Mesenchymal stem cell (in vitro differentiated cells and primary cell): ENCODE measurements around the gene MAGEA1.

ENCODE experiments used
- DNase-seq: peaks from one replicate; pipeline ENCODE4 v3.0.0-alpha.2; 2013
- H2AFZ ChIP-seq: one replicate; pipeline ENCODE4 v1.6.1; 2013; ENCODE audit warnings: low read depth, mild to moderate bottlenecking, control low read depth, inconsistent platforms, low read length, moderate library complexity
- H2AK5ac ChIP-seq: 2 replicates; pipeline ENCODE4 v1.6.1; 2013; ENCODE audit warnings: low read length, moderate library complexity, mild to moderate bottlenecking, inconsistent platforms; ENCODE audit not compliant: severe bottlenecking
- H2BK120ac ChIP-seq: one replicate; pipeline ENCODE4 v1.6.1; 2013; ENCODE audit warnings: low read depth, mild to moderate bottlenecking, inconsistent platforms, low read length, moderate library complexity
- H2BK12ac ChIP-seq, 2 experiments: one replicate each; pipeline ENCODE4 v1.6.1; 2013; ENCODE audit warnings: inconsistent platforms in 2 of 2, low read length in 2 of 2, mild to moderate bottlenecking in 2 of 2, moderate library complexity in 2 of 2, control low read depth in 1 of 2
- H2BK15ac ChIP-seq: one replicate; pipeline ENCODE4 v1.6.1; 2013; ENCODE audit warnings: mild to moderate bottlenecking, low read depth, inconsistent platforms; ENCODE audit not compliant: poor library complexity, severe bottlenecking
- H2BK5ac ChIP-seq: 2 replicates; pipeline ENCODE4 v1.6.1; 2013; ENCODE audit warnings: low read depth, mild to moderate bottlenecking, low read length, control low read depth, inconsistent platforms; ENCODE audit not compliant: poor library complexity, severe bottlenecking
- H3K14ac ChIP-seq, 2 experiments: one replicate each; pipeline ENCODE4 v1.6.1; 2013; ENCODE audit warnings: inconsistent platforms in 2 of 2, low read length in 2 of 2, control low read depth in 1 of 2, mild to moderate bottlenecking in 1 of 2, moderate library complexity in 1 of 2
- H3K18ac ChIP-seq, 2 experiments: one replicate each; pipeline ENCODE4 v1.6.1; 2013; ENCODE audit warnings: inconsistent platforms in 2 of 2, low read length in 2 of 2, control low read depth in 1 of 2, low read depth in 1 of 2, mild to moderate bottlenecking in 1 of 2
- H3K23ac ChIP-seq, 2 experiments: one replicate each; pipeline ENCODE4 v1.6.1; 2013; ENCODE audit warnings: inconsistent platforms in 2 of 2, low read length in 2 of 2, mild to moderate bottlenecking in 2 of 2, moderate library complexity in 2 of 2, control low read depth in 1 of 2
- H3K27ac ChIP-seq: 2 replicates; pipeline ENCODE4 v1.5.1; 2013; ENCODE audit warnings: mild to moderate bottlenecking, moderate library complexity, low read length, control low read depth, inconsistent platforms; ENCODE audit not compliant: poor library complexity, severe bottlenecking
- H3K27me3 ChIP-seq, 2 experiments: 2 replicates each; pipeline versions ENCODE4 v1.6.1 to v1.7.0; 2013; ENCODE audit warnings: low read length in 2 of 2, mild to moderate bottlenecking in 2 of 2, moderate library complexity in 2 of 2, control low read depth in 1 of 2, inconsistent platforms in 1 of 2; ENCODE audit not compliant: control insufficient read depth in 1 of 2, insufficient read depth in 1 of 2
- H3K36me3 ChIP-seq, 2 experiments: 2 replicates each; pipeline versions ENCODE4 v1.6.1 to v1.7.0; 2013; ENCODE audit warnings: low read length in 2 of 2, control low read depth in 1 of 2, inconsistent platforms in 1 of 2, low read depth in 1 of 2, mild to moderate bottlenecking in 1 of 2; ENCODE audit not compliant: insufficient read depth in 2 of 2, control insufficient read depth in 1 of 2
- H3K4ac ChIP-seq, 2 experiments: one replicate each; pipeline ENCODE4 v1.6.1; 2013; ENCODE audit warnings: inconsistent platforms in 2 of 2, low read length in 2 of 2, mild to moderate bottlenecking in 2 of 2, moderate library complexity in 2 of 2, control low read depth in 1 of 2, low read depth in 1 of 2
- H3K4me1 ChIP-seq: 2 replicates; pipeline ENCODE4 v1.6.1; 2013; ENCODE audit warnings: low read depth, low read length, control low read depth; ENCODE audit not compliant: control insufficient read depth, insufficient read depth
- H3K4me2 ChIP-seq: 2 replicates; pipeline ENCODE4 v1.6.1; 2013; ENCODE audit warnings: low read length, mild to moderate bottlenecking, inconsistent platforms; ENCODE audit not compliant: poor library complexity, severe bottlenecking
- H3K4me3 ChIP-seq, 2 experiments: 2 replicates each; pipeline versions ENCODE4 v1.5.1 to v1.7.0; 2013; ENCODE audit warnings: low read length in 2 of 2, mild to moderate bottlenecking in 2 of 2, control low read depth in 1 of 2, low read depth in 1 of 2; ENCODE audit not compliant: insufficient read depth in 1 of 2
- H3K79me1 ChIP-seq: replicated peaks from 2 replicates; pipeline ENCODE4 v1.6.1; 2013; ENCODE audit warnings: mild to moderate bottlenecking, control low read depth, low read length, inconsistent platforms; ENCODE audit not compliant: poor library complexity, severe bottlenecking
- H3K9ac ChIP-seq: 2 replicates; pipeline ENCODE4 v1.7.0; 2013; ENCODE audit warnings: mild to moderate bottlenecking, low read length, moderate library complexity
- H3K9me3 ChIP-seq: 2 replicates; pipeline ENCODE4 v1.7.0; 2013; ENCODE audit warnings: mild to moderate bottlenecking, low read length; ENCODE audit not compliant: control insufficient read depth
- H4K8ac ChIP-seq: one replicate; pipeline ENCODE4 v1.6.1; 2013; ENCODE audit warnings: inconsistent platforms, mild to moderate bottlenecking, low read length, moderate library complexity
- H4K91ac ChIP-seq: one replicate; pipeline ENCODE4 v1.6.1; 2013; ENCODE audit warnings: mild to moderate bottlenecking, low read length, inconsistent platforms
- WGBS: methylation state at CpG from one replicate; pipeline ENCODE4 v1.1.7; 2013; ENCODE audit warnings: mixed read lengths; 5-methylcytosine and 5-hydroxymethylcytosine counted together

The MAGEA1 gene

DNA sequence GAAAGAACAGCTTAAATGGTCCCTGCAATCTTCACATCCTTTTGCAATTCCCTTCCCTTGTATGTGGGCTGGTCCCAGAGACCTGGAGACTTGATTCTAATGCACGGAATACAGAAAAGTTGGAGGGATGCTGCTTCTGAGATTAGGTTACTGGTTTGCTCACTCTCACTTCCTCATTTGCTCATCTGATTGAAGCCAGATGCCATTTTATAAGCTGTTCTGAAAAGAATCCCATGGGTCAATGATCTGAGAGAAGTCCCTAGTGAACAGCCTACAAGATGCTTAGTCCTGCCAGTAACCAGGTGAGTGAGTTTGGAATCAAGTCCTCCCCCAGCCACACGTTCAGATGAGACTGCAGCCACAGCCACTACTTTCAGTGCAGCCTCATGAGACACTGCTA is 35.9 kb downstream of the MAGEA1 start:
- H2BK12ac ChIP-seq: no peak overlapping the region
- H4K8ac ChIP-seq: no peak overlapping the region
- no peaks in the 10 kb centered on the region for H3K36me3 ChIP-seq
- no peak overlapping the region for H2BK15ac ChIP-seq
- H3K27me3 ChIP-seq: peaks cover 0 to 71% of the 10 kb centered on the region in 2 experiments
- no peak overlapping the region for H3K23ac ChIP-seq
- H3K27ac ChIP-seq: no peak overlapping the region
- no peak overlapping the region for H3K4me3 ChIP-seq
- no peak overlapping the region for H3K4ac ChIP-seq
- H2AK5ac ChIP-seq: no peak overlapping the region
- H2BK120ac ChIP-seq: no peak overlapping the region
- H2BK5ac ChIP-seq: no peak overlapping the region
- no peak overlapping the region for H3K18ac ChIP-seq
- no peak overlapping the region for H3K4me2 ChIP-seq
- H3K79me1 ChIP-seq: no peaks in the 10 kb centered on the region
- H3K14ac ChIP-seq: no peak overlapping the region
- H3K9ac ChIP-seq: no peak overlapping the region
- H3K9me3 ChIP-seq: peaks cover 24% of the 10 kb centered on the region
- H4K91ac ChIP-seq: no peak overlapping the region
- H2AFZ ChIP-seq: no peak overlapping the region
- DNase-seq: no peak
- H3K4me1 ChIP-seq: no peaks in the 10 kb centered on the region
- 50% methylated on average over 1 of the region's 2 CpGs for WGBS

DNA sequence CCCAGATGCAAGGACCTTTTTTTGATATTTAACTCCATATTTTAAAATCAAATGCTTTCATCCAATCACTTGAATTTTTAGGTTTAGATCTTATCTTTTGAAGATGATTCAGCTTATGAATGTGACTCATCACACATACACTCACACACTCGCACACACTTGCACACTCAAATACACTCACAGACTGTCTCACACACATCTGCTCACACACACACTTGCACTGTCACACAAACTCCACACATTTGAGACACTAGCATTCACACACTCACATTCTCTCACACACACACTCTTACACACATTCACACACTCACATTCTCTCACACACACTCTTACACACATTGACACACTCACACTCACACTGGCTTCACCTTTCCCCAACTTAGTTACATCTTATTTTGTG is 37.8 kb downstream of the MAGEA1 start:
- peaks cover 0 to 84% of the 10 kb centered on the region in 2 experiments for H3K27me3 ChIP-seq
- WGBS: 71% methylated on average over 1 of the region's 1 CpG
- no peaks in the 10 kb centered on the region for H3K4me1 ChIP-seq
- H3K27ac ChIP-seq: no peak overlapping the region
- no peak for DNase-seq
- H3K18ac ChIP-seq: no peak overlapping the region
- H3K23ac ChIP-seq: no peak overlapping the region
- no peak overlapping the region for H3K9ac ChIP-seq
- peaks cover 6% of the 10 kb centered on the region for H3K9me3 ChIP-seq
- H3K36me3 ChIP-seq: no peaks in the 10 kb centered on the region
- H3K79me1 ChIP-seq: no peaks in the 10 kb centered on the region
- no peak overlapping the region for H4K8ac ChIP-seq
- no peak overlapping the region for H3K14ac ChIP-seq
- H4K91ac ChIP-seq: no peak overlapping the region
- no peak overlapping the region for H3K4me2 ChIP-seq
- H2BK120ac ChIP-seq: no peak overlapping the region
- no peak overlapping the region for H2BK5ac ChIP-seq
- H2AK5ac ChIP-seq: no peak overlapping the region
- no peak overlapping the region for H3K4ac ChIP-seq
- H2BK15ac ChIP-seq: no peak overlapping the region
- no peak overlapping the region for H2BK12ac ChIP-seq
- no peak overlapping the region for H3K4me3 ChIP-seq
- H2AFZ ChIP-seq: no peak overlapping the region

DNA sequence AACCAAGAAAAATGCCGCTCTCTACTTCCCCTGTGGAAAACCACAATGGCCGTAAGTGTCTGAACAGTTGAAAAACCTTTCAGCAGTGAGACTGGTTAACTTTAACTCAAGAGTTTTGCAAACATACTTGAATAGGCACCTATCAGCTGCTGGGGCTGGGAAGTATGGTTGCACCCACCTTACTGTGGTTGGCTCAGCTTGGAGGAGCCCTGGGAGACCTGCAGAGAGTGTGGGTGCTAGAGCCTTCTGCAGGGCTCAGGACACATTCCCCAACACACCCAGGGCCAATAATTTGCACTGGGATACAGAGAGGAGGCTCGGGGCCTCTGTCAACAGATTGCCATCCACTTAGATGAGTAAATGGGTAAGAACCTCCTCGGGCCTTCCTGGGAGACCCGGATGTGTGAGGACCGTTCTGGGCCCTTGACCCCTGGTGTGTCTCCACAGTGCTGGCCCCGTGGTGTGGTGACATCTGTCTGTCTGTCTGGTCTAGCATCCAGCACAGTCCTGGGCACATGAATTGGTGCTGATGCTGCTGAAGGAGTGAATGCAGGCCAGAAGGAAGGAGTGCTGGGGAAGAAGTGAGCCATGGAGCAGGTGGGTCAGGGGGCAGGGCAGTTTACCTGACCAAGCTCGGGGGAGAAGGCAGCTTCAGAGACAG is 46.5 kb downstream of the MAGEA1 start:
- no peaks in the 10 kb centered on the region for H3K9me3 ChIP-seq
- DNase-seq: no peak
- H3K27ac ChIP-seq: no peak overlapping the region
- no peak overlapping the region for H3K4me3 ChIP-seq
- no peaks in the 10 kb centered on the region for H3K79me1 ChIP-seq
- H3K4ac ChIP-seq: no peak overlapping the region
- no peak overlapping the region for H3K18ac ChIP-seq
- no peak overlapping the region for H2AK5ac ChIP-seq
- H3K14ac ChIP-seq: no peak overlapping the region
- no peak overlapping the region for H3K9ac ChIP-seq
- H3K4me1 ChIP-seq: peaks cover 2% of the 10 kb centered on the region
- no peak overlapping the region for H3K23ac ChIP-seq
- no peak overlapping the region for H2BK12ac ChIP-seq
- WGBS: 79% methylated on average over 6 of the region's 8 CpGs
- no peak overlapping the region for H2BK120ac ChIP-seq
- H3K27me3 ChIP-seq: peaks cover 0 to 55% of the 10 kb centered on the region in 2 experiments
- no peaks in the 10 kb centered on the region for H3K36me3 ChIP-seq
- H2BK15ac ChIP-seq: no peak overlapping the region
- no peak overlapping the region for H3K4me2 ChIP-seq
- no peak overlapping the region for H4K91ac ChIP-seq
- H4K8ac ChIP-seq: no peak overlapping the region
- no peak overlapping the region for H2BK5ac ChIP-seq
- H2AFZ ChIP-seq: no peak overlapping the region

DNA sequence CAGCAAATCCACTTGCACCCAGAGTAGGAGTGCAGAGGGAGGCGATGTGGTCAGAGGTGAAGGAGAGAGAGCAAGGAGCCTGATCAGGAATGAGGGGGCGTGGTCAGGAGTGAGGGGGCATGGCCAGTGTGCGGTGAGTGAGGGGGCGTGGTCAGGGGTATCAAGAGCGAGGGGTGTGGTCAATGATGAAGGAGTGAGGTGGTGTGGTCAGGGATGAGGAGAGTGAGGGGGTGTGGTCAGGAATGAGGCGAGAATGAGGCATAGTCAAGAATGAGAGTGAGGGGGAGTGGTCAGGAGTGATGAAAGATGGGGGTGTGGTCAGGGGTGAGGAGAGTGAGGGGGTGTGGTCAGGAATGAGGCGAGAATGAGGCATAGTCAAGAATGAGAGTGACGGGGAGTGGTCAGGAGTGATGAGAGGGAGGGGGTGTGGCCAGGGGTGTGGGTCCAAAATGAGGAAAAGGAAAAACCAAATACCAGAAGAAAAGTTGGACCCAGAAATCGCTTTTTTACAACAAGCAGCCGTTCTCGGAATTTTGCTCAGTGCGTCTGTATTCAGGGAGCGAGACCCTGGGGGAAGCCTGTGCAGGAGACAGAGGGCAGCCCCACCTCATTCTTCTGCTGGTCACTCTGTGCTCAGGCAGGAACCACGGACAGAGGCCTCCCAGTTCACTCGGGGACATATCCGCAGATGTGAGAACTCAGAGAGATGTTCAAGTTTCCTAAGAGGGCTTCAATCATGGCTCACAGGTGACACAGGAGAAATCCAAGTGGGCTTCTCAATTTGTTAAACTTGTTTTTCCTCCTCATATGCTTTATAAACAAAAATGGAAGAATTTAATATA is 47.5 kb downstream of the MAGEA1 start:
- Histone ChIP-seq H3K27me3 (peaks cover 0 to 47% of the 10 kb centered on the region in 2 experiments), H3K27ac (no peak overlapping the region), H3K14ac (no peak overlapping the region), H3K9me3 (no peaks in the 10 kb centered on the region), H3K18ac (no peak overlapping the region), H3K4me3 (peak overlapping the region in 1 of 2 experiments; percentile 13), H2AFZ (no peak overlapping the region), H3K23ac (no peak overlapping the region), H3K4me1 (peaks cover 2% of the 10 kb centered on the region), H3K79me1 (no peaks in the 10 kb centered on the region), H2BK12ac (no peak overlapping the region), H4K91ac (no peak overlapping the region), H2BK5ac (no peak overlapping the region), H2BK15ac (no peak overlapping the region), H3K4ac (no peak overlapping the region), H2BK120ac (no peak overlapping the region), H2AK5ac (no peak overlapping the region), H3K9ac (peak overlapping the region; percentile 45), H3K36me3 (no peaks in the 10 kb centered on the region), H3K4me2 (no peak overlapping the region), H4K8ac (no peak overlapping the region)
- WGBS: 20% methylated on average over 16 of the region's 16 CpGs
- DNase-seq: peak; percentile 57
